IPS-11a (cell line): Measurements from ENCODE around the gene MCM6.
"Not testable (repeated sequence)": the region's sequence is repeated elsewhere in the genome, so short reads cannot be mapped to it uniquely, and the experiment has no call there.

Experiments used
- H3K4me3 ChIP-seq: one replicate; pipeline ENCODE4 v1.5.1; 2013; ENCODE audit warnings: low read depth, low read length, control low read depth

MCM6 gene

DNA sequence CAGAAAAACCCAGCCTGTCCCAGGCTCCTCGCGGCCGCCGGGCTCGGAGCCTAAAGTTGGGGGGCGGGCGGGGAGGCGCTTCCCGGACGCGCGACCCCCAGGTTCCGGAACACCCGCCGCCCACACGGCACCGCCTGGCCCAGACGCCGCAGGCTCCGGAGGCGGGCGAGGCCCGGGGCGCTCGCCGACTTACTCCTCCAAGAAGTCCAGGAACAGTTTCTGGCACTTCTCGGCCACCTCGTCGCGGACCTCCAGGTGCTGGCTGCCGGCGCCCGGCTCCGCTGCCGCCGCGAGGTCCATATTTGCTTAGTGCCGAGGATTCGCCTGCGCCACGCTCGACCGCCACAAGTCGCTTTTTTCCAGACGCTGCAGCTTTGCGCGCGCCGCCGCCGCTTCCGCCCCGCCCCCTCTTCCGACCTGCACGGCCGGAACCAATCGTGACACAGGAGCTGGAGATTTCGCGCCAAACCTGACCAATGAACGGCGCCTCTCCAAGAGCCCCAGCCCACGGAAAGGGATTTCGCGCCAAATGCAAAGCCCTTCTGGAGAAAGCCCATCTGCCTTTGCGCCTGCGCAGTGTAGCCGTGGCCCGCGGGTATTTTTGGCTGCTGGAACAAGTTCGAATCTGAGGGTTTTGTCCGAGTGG is at the start of gene MCM6:
TSS of gene MCM6 (minus strand) at position 378 of the 646 bp plus-strand sequence. CDS start at position 300, 78 bp downstream.
- H3K4me3 ChIP-seq = peak within 1 kb of the TSS; percentile 81

DNA sequence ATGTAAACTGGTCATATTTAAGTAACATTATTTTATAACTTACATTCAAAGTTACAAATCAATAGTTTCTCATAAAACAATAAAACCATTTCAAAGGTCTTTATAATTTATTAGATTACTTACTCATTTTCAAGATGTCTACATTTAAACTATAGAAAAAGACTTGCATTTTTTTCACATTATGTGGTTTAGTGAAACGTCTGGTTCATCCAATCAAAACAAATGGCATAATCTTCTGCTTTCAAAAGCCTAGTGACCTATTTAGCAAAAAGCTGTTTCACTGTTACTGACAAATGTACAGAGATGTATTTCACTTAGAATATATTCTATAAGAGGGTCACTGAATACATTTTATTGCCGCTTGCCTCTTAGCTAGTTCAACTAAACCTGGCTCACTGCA is 49.3 kb upstream of the MCM6 start:
- no peak overlapping the region for H3K4me3 ChIP-seq

DNA sequence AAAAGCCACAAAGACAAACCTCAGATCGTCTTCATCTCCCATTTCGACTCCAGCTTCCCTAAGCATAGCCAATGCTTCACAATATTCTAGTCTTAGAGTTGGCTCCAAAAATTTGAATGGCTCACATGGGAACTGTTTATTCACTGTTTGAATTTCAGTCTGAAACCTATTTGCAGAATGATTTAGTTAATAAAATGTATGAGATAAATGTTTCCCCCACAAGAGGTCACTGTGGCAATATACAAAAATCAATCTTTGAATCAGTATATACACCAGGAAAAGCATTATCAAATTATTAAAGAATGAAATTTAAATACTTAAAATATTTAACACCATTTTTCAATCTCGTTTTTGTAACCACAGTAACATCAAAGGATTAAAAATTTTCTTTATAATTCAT is 40.0 kb upstream of the MCM6 start:
- H3K4me3 ChIP-seq = no peak overlapping the region

DNA sequence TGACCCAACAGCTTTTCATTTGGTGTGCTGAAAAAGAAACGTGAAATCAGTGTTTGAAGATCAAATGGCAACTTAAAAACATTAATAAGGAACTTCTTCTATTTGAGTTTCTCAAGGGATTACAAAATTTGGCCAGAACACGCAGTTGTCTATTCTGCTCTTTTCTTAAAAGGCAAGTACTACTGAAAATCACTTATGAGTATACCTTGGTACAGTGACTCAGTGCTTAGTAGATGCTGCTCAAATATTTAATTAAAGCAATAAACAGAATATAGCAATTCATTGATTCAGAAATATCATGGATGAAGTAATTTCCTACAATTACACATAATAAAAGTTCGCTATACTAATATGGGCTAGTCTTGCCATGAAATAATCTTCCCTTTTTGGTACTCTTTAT is 38.2 kb upstream of the MCM6 start:
- no peak overlapping the region for H3K4me3 ChIP-seq

DNA sequence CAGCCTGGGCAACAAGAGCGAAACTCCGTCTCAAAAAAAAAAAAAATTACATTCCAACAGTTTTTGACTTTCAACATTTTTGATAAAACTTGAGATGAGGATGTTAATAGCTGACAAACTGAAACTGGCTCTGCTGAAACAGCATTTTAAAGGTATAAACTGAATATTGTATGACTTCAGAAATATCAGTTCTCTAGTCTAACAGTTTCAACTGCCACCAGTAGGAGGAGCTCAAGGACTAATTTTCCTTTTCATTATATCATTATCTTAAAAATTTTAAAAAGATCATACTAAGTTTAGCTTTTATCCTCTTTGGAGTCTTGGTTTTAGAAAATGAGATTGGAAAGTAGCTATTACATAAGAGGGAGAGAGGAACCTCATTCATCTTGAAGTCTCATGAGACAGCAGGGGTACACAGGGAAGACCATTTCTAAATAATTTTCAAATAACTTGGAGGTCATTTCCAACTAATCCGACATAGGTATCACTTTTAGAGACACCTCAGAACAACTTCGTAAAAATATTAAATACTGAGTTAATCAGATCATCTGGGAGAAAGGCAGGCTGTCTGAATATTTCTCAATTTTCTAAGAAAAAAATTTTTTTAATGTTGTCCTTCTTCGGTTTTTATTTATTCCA is 37.6 kb upstream of the MCM6 start:
- H3K4me3 ChIP-seq = no peak overlapping the region

DNA sequence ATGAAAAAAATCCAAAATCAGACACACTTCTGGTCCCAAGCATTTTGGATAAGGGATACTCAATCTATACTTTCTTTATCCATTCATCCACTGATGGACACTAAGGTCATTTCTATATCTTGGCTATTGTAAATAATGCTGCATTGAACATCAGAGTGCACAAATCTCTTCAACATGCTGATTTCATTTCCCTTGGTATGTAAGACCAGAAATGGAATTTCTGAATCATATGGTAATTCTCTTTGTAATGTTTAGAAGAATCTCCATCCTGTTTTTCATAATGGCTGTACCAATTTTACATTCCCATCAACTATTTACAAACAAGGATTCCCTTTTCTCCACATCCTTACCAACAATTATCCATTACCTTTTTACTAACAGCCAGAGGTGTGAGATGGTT is 33.7 kb upstream of the MCM6 start:
- no peak overlapping the region for H3K4me3 ChIP-seq

DNA sequence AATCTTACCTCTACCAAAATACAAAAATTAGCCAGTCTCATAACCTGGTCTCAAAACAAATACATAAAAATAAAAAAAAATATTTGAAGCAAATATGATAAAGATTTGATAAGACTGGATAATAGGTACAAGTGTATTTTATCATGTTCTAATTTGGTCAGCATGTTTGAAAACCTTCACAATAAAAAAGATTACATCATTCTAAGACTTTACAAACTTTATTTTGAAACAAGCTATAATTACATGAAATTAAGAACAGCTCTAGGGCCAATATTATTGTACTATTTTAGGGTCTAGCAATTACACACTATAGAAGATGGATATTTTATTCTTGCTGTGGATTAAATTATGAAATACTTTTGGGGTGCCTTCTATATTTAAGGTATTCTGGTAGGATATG is 29.4 kb upstream of the MCM6 start:
- H3K4me3 ChIP-seq = no peak overlapping the region

DNA sequence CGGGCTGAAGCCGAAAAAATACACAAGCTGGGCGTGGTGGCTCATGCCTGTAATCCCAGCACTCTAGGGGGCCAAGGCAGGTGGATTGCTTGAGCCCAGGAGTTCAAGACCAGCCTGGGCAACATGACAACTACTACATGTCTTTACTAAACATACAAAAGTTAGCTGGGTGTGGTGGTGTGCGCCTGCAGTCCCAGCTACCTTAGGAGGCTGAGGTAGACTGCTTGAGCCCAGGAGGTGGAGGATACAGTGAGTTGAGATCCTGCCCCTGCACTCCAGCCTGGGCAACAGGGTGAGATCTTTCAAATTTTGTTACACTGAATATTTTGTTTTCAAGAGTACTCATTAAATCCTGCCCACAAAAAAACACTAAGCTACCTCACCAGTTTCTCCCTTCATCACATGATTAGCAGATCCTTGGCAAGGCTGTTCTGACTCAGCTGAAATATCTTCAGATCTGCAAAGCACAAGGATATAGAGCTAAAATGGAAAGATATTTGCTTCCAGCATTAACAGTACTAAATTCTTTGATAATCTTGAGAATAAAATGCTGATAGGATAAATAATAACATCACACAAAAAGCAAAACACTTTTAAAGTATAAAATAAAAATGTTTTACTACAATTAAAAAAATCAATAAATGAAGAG is 28.2 kb upstream of the MCM6 start:
- no peak overlapping the region for H3K4me3 ChIP-seq

DNA sequence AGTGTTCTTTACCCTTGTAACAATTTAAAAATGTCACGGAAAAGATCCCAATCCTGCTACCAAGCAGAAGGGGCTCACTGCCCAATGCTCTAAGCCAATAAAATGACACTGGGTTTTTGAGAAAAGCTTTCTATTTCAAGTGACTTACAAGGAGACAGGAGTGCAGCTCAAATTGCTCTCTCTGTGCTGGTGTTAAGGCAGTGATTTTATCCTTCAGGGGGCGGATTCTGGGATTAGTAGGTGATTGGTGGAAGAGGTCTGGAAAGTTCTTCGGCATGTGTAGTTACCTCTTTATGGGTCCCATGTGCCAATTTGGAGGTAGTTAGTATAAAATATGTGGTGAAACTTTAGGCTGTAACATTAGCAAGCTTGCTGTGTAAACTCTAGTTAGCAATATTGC is 27.4 kb upstream of the MCM6 start:
- H3K4me3 ChIP-seq = no peak overlapping the region

DNA sequence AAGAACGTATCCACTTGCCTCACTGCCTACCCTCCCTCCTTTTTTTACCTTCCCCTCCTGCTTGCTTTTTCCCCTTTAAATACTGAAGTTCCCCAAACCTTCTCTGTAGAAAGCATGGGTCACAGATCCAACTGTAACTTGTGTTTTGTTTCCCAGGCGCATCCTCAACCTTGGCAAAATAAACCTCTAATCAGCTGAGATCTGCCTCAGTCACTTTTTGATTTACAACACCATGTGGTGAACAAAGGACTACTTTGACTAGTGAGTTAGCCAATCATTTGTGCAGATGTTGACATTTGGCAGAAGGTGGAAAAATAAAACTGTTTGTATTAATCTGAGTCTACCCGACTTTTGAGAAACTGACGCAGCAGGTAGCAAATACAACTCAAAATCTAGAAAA is 23.3 kb upstream of the MCM6 start:
- H3K4me3 ChIP-seq = no peak overlapping the region

DNA sequence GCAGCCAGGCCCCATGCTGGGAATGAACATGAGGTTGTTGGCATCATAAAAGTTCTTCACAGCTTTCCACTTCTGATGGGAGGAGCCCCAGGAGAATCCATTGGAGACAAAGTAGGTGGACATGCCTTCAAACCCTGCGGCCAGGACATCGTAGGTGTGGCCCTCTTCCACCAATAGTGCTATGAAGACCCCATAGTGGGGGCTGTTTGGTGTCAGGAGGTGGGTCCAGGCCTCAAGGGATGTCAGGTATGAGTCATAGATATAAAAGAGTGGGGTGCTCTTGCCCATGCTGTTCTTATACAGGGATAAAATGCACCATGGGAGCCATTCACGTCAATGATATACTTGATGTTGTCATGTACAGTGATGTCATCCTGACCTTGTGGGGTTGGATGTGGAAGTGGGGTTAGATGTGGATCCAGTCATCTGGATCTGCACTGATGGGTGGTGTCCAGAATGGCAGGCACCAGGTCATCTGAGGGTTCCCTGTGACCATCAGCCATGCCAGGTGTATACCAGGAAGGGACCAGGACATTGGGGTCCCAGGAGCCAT is 22.1 kb upstream of the MCM6 start:
- H3K4me3 ChIP-seq = no peak overlapping the region

DNA sequence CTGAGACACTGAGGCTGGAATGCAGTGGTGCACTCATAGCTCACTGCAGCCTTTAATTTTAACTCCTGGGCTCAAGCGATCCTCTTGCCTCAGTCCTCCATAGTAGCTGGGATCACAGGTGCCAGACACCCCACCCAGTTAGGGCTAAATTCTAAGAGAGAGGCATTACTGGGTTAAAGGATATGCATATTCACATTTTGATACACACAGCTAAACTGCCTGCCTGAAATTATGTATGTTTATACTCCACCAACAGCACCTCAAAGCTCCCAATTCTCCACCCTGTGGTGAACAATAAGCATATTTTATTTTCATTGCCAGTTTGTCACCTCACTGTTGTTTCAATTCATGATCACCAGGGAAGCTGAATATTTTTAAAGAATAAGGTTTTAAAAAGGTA is 18.7 kb upstream of the MCM6 start:
- no peak overlapping the region for H3K4me3 ChIP-seq

DNA sequence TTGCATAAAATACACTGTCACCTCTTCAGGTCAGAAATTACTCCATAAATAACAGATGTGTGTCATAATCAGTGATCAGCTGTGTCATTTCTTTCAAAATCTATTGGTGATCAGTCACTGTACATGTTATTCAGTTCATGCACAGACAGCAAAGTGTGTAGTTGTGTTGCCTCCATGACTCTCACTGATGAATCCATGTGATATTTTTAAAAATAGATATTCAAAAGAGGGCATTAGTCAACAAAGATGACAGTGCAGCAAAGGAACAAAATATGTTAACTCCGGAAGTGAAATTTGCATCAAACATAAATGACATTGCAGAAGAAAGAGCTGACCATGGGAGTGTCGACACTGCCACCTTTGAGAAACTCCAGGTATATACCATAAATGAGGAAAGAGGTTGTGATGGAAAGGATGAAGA is 17.1 kb upstream of the MCM6 start:
- H3K4me3 ChIP-seq = no peak overlapping the region

DNA sequence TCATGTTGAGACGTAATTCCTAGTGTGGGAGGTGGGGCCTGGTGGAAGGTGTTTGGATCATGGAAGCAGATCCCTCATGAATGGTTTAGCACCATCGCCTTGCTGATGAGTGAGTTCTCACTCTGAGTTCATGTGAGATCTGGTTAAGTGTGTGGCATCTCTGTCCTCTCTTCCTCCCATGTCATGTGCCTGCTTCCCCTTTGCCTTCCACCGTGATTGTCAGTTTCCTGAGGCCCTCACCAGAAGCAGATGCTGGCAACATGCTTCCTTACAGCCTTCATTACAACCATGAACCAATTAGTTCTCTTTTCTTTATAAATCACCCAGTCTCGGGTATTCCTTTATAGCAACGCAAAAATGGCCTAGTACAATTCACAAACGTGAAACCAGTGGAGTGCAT is 14.6 kb upstream of the MCM6 start:
- no peak overlapping the region for H3K4me3 ChIP-seq

DNA sequence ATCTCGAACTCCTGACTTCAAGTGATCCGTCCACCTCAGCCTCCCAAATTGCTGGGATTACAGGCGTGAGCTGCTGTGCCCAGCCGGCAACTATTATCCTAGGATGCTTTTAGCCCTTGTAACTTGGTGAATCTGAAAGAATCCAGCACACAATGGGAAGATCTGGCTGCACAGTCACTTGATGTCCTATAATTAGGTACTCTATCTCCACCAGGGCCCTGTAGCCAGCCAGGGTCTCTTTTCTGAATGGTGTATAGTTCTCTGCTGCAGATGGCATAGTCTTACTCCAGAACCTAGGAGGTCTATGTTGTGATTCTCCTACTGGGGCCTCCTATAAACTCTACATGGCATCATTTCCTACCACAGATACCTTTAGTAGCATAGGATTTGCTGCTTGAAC is 13.9 kb upstream of the MCM6 start:
- no peak overlapping the region for H3K4me3 ChIP-seq

DNA sequence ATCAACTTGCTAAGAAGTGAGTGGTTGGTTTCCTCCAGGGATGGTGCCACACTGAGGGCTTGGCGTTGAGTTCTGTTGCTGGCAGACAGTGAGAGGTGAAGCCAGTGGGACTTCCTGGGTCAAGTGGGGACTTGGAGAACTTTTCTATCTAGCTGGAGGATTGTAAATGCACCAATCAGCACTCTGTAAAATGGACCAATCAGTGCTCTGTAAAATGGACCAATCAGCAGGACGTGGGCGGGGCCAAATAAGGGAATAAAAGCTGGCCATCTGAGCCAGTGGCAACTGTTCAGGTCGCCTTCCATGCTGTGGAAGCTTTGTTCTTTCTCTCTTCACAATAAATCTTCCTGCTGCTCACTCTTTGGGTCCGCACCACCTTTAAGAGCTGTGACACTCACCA is 12.3 kb upstream of the MCM6 start:
- H3K4me3 ChIP-seq = not testable (repeated sequence)

DNA sequence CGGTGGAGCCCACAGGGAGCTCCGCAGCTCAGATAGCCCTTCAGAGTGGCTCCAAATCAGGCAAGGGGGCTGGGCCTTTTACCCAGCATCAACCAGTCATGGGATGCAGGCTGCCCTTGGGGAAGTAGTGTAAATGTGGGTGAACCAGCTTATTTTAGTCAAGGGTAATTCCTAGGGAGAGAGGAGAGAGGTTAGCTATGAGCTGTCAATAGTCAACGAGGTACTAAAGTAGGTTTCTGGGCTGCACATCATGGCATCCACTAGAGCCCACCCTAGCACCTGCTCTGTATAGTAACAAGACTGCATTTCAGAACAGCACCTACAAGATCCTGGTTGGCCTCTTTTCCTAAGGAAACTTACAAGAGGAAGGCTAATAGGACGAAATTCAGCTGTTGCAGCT is 9.5 kb upstream of the MCM6 start:
- H3K4me3 ChIP-seq = no peak overlapping the region

DNA sequence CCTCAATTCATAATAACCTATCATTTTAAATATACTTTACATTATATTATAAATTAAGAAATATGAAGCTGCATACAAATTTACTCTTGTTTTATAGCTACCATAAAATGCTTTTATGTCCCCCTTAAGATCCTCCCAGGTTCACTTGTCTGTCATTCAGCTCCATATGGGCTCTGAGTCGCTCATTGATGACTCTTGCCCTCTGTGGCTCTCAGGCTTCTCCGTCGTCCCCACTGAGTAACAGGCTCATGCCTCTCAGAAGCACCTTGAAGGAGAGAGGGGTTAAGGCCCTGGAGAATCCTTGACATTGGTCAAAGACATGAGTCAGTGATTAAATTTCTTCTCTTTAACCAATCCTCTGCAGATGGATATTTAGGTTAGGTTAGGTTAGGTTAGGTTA is 6.2 kb upstream of the MCM6 start:
- H3K4me3 ChIP-seq = no peak overlapping the region

DNA sequence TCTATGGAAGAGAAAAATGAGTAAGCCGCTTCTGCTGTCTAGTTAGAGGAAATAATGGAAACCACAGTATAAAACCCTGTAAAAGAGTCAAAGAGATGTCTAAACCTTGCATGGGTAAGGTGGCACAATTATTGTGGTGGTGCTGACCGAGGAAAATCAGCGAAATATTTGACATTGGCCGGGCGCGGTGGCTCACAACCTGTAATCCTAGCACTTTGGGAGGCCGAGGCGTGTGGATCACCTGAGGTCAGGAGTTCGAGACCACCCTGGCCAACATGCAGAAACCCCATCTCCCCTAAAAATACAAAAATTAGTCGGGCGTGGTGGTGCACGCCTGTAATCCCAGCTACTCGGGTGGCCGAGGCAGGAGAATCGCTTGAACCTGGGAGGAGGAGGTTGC is 527 bp upstream of the MCM6 start:
- H3K4me3 ChIP-seq = peak overlapping the region; percentile 13

DNA sequence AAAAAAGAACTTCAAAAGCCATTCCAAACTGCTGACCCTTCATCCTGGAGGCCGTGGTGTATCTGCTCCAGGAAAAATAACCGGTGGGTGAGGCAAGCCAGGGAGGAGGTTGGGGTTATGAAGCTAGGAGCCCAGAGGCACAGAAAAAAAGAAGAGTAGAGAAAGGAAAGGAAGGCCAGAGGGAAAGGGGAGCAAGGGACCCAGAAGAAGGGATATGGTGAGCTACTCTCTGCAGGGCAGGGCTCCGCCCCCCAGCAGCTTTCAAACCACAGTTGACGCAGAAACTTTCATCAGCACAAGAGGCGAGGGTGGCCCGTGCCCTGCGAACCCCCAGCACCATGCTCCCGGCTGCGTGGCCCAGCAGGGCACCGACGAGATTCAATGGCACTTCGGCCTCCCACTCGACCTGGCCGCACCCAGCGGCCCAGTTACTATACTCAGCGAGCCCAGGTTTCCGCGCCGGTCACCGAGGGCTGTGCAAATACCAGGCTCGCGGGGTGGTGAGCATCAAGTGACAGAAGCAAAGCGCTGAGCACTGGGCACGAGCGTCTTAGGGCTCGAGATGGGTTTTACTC is 665 bp downstream of the MCM6 start:
- H3K4me3 ChIP-seq = peak overlapping the region; percentile 81

DNA sequence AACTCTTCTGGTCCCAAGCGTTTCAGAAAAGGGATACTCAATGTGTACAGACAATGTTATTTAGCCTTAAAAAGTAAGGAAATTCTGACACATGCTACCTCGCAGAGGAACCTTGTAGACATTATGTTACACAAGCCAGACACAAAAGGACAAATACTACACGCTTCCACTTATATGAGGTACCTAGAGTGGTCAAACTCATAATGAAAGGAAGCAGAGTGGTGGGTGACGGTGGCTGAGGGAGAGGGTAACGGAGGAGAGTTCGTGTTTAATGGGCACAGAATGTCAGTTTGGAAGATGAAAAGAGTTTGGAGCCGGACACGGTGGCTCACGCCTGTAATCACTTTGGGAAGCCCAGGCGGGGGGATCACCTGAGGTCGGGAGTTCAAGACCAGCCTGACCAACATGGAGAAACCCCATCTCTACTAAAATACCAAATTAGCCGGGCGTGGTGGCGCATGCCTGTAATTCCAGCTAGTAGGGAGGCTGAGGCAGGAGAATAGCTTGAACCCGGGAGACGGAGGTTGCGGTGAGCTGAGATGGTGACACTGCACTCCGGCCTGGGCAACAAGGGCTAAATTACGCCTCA is 1.4 kb downstream of the MCM6 start:
- H3K4me3 ChIP-seq = peak overlapping the region; percentile 81
